Type B pancreatic cell (in vitro differentiated cells): ENCODE results near the gene PSAT1. TPM values are rescaled to one million over a fixed set of nuclear protein-coding genes. Genes with fewer than 3 reads are reported as not detected.

Experiments used
- DNase-seq: peaks from one replicate; pipeline ENCODE4 v3.0.0; 2021; ENCODE audit warnings: mixed read lengths; ENCODE audit not compliant: unreplicated experiment; ENCODE audit errors: extremely low spot score
- H3K27ac Mint-ChIP-seq: 2 replicates; pipeline ENCODE4 v1.8.0; 2021; ENCODE audit warnings: mild to moderate bottlenecking, mixed read lengths
- H3K27me3 Mint-ChIP-seq: 2 replicates; pipeline ENCODE4 v1.8.0; 2021; ENCODE audit warnings: mixed read lengths
- H3K36me3 Mint-ChIP-seq: 2 replicates; pipeline ENCODE4 v1.8.0; 2021; ENCODE audit warnings: mixed read lengths
- H3K4me1 Mint-ChIP-seq: one replicate; pipeline ENCODE4 v1.8.0; 2021; ENCODE audit warnings: mixed read lengths; ENCODE audit not compliant: unreplicated experiment
- H3K4me3 Mint-ChIP-seq: 2 replicates; pipeline ENCODE4 v1.8.0; 2021; ENCODE audit warnings: mild to moderate bottlenecking, mixed read lengths
- H3K9me3 Mint-ChIP-seq: 2 replicates; pipeline ENCODE4 v1.8.0; 2021; ENCODE audit warnings: mixed read lengths
- total RNA-seq: library from RNA; stranded (reverse); gene quantifications from 2 replicates; pipeline ENCODE4 v1.2.1, GENCODE V29; 2021; ENCODE audit warnings: low replicate concordance
- TF ChIP-seq, protein P1 (sequence below): fragments of 200-600 bp; sonication (generic); conservative IDR thresholded peaks from 2 replicates; pipeline ENCODE4 v1.5.0; 2021; ENCODE audit warnings: antibody characterized with exemption, mild to moderate bottlenecking

The PSAT1 gene
- total RNA-seq, 1 donor from 2014 or later = 74.2 TPM

DNA sequence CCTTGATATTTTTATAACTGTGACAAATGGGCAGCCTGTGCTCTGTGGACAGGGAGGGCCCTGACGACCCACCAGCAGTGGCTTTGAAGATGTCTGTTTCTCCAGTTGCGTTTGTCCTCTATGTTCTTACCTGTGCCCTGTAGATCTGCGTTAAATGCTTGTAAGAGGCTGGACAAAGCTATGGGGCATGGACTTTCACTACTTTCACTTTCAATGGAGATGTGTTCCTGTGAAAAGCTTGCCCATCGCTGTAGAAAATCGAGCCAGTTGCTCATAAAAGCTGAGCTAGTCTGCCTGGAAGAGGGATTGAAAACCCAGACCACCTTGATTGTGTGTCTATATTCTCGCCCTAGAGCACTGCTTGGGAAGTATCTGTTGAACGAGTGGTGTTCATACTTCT, 74.1 kb downstream of the PSAT1 start:
- Mint-ChIP-seq H3K27me3 (peaks cover 15% of the 10 kb centered on the region), H3K36me3 (no peaks in the 10 kb centered on the region), H3K9me3 (no peaks in the 10 kb centered on the region), H3K4me1 (peaks cover 8% of the 10 kb centered on the region), H3K4me3 (no peak overlapping the region), H3K27ac (no peak overlapping the region)
- no peak for DNase-seq
- TF ChIP-seq, protein P1, sequence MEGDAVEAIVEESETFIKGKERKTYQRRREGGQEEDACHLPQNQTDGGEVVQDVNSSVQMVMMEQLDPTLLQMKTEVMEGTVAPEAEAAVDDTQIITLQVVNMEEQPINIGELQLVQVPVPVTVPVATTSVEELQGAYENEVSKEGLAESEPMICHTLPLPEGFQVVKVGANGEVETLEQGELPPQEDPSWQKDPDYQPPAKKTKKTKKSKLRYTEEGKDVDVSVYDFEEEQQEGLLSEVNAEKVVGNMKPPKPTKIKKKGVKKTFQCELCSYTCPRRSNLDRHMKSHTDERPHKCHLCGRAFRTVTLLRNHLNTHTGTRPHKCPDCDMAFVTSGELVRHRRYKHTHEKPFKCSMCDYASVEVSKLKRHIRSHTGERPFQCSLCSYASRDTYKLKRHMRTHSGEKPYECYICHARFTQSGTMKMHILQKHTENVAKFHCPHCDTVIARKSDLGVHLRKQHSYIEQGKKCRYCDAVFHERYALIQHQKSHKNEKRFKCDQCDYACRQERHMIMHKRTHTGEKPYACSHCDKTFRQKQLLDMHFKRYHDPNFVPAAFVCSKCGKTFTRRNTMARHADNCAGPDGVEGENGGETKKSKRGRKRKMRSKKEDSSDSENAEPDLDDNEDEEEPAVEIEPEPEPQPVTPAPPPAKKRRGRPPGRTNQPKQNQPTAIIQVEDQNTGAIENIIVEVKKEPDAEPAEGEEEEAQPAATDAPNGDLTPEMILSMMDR = no peak

DNA sequence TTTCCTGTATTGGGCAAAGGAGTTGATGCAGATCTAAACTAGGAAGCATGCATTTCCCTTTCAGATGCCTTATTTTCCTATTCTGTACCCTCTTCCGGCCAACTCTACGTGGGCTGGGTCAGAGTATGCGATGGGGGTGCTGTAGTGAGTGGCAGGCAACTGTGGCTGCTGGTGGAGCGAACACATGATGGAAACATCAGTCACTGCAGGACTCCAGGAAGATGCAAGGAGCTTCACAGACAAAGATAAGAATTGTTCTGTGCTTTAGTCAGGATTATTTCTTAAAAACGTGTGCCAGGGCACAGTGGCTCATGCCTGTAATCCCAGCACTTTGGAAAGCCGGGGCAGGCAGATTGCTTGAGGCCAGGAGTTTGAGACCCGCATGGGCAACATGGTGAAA, 75.1 kb downstream of the PSAT1 start:
- TF ChIP-seq, protein P1 = no peak
- DNase-seq = no peak
- H3K9me3 Mint-ChIP-seq = no peaks in the 10 kb centered on the region
- H3K4me3 Mint-ChIP-seq = no peak overlapping the region
- peaks cover 6% of the 10 kb centered on the region for H3K4me1 Mint-ChIP-seq
- H3K27ac Mint-ChIP-seq = no peak overlapping the region
- H3K27me3 Mint-ChIP-seq = peaks cover 15% of the 10 kb centered on the region
- H3K36me3 Mint-ChIP-seq = no peaks in the 10 kb centered on the region

Other genes with a start within 250 kb of the PSAT1 start
- 22.7 and 44.8 TPM in 2 replicates for gene CEP78, start 61.0 kb upstream of the PSAT1 start, total RNA-seq